ENCODE data around the gene KMO. TPM values are rescaled to one million over a fixed set of nuclear protein-coding genes. Genes with fewer than 3 reads are reported as not detected.

KMO gene
- total and polyA plus RNA-seq, 4 donors, result 10.2 to 37.3 (median 19.6) TPM

DNA sequence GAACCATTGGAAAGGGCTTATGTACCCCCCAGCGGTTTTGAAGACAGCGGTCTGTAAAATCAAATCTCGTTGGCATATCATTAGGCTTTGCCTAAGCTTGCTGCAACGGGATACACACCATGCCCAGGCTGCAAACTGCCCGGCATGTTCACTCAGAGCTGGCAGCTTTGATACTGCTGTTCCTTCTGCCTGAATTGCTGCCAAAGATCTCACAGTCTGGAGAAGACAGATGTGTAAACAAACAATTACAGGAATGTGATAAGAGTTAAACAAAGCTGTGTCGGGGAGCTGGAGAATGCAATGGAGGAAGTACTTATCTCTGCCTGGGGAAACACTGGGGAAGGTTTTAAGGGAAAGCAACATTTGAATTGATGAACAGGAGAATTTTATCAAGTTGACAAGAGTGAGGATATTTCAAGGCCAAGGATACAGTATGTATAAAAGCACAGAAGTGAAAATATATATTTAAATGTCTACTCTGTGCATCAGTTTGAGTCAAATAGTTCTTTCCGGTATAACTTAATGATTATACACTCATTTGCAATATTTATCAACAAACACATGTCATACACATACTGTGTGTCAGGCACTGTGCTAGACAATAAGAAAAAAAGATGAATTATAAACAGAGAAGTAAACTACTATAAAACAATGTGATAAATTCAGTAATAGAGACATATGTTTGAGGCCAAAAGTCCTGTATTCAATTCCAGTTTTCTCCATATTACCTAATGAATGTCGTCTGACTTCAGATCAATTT, 78.1 kb downstream of the KMO start:
- Histone ChIP-seq H3K36me3 (ENCODE audit: control insufficient read depth in 4 of 4, insufficient read depth in 3 of 4, low read depth in 1 of 4, low read length in 3 of 4) (no peaks in the 10 kb centered on the region), H3K9me3 (ENCODE audit: control insufficient read depth in 4 of 4, low read length in 3 of 4) (no peaks in the 10 kb centered on the region), H3K27me3 (ENCODE audit: control insufficient read depth in 4 of 4, insufficient read depth in 4 of 4, low read length in 3 of 4) (no peaks in the 10 kb centered on the region), H3K9ac (ENCODE audit: low read depth in 1 of 2, low read length in 2 of 2) (no peak overlapping the region), H3K4me3 (ENCODE audit: low read depth in 1 of 3, low read length in 3 of 3) (no peak overlapping the region), H3K27ac (ENCODE audit: low read depth in 1 of 2, low read length in 2 of 2) (peak overlapping the region in 1 of 2 donors; percentile 56), H3K4me1 (ENCODE audit: control insufficient read depth in 4 of 4, insufficient read depth in 4 of 4, low read length in 3 of 4) (peaks cover 8 to 28% (median 18%) of the 10 kb centered on the region in 4 donors)
- DNase-seq (ENCODE audit: low spot score), result no peak
- TF ChIP-seq, protein P1, sequence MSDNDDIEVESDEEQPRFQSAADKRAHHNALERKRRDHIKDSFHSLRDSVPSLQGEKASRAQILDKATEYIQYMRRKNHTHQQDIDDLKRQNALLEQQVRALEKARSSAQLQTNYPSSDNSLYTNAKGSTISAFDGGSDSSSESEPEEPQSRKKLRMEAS (IDR thresholded peaks at IDR 0.05), result peak; percentile 43
- TF ChIP-seq HNF4A (conservative IDR thresholded peaks at IDR 0.05), result peak; percentile 44 to 63
- TF ChIP-seq FOXA2 (IDR thresholded peaks at IDR 0.05), result peak; percentile 82
- peak; percentile 80 for TF ChIP-seq YY1 (IDR thresholded peaks at IDR 0.05)
- no peak for TF ChIP-seq EGR1 (IDR thresholded peaks at IDR 0.05; ENCODE audit: low read depth in 2 of 2)
- no peak for TF ChIP-seq NR2F2 (IDR thresholded peaks at IDR 0.05)
- TF ChIP-seq JUND (IDR thresholded peaks at IDR 0.05), result peak; percentile 35 to 57
- peak; percentile 54 to 65 for TF ChIP-seq RAD21 (IDR thresholded peaks at IDR 0.05)
- peak; percentile 66 for TF ChIP-seq SP1 (IDR thresholded peaks at IDR 0.05)
- TF ChIP-seq FOXA1 (IDR thresholded peaks at IDR 0.05), result peak; percentile 85
- peak; percentile 45 to 59 for TF ChIP-seq RXRA (IDR thresholded peaks at IDR 0.05)
- 14% methylated on average over 8 of the region's 8 CpGs for WGBS

DNA sequence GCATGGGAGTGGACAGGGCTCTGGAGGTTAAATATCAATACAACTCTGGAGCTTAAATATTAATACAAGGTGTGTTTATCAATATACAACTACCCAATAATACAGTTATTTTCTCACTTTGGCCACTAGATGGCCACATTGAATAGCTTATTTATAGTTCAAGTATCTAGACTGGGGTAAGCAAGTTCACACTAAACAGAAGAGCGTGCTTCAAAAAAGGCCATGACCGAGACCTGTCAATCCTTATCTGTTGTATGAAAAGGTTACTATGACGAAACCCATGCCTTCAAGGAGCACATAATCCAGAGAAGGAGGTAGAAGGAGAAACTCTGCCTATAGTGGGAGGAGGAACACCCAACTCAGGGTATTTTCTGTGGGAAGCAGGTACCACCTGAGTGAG, 78.9 kb downstream of the KMO start:
- peaks cover 8 to 35% (median 21%) of the 10 kb centered on the region in 4 donors for H3K4me1 ChIP-seq (ENCODE audit: control insufficient read depth in 4 of 4, insufficient read depth in 4 of 4, low read length in 3 of 4)
- H3K27me3 ChIP-seq (ENCODE audit: control insufficient read depth in 4 of 4, insufficient read depth in 4 of 4, low read length in 3 of 4), result no peaks in the 10 kb centered on the region
- TF ChIP-seq GABPA (IDR thresholded peaks at IDR 0.05 in 1 of 2, conservative IDR thresholded peaks at IDR 0.05 in 1 of 2) (no peak), RAD21 (IDR thresholded peaks at IDR 0.05) (peak; percentile 91 to 92), HNF4A (conservative IDR thresholded peaks at IDR 0.05) (peak; percentile 21 to 33), RXRA (IDR thresholded peaks at IDR 0.05) (peak; percentile 57 to 80), NR2F2 (IDR thresholded peaks at IDR 0.05) (no peak), TAF1 (conservative IDR thresholded peaks at IDR 0.05) (no peak), JUND (IDR thresholded peaks at IDR 0.05) (peak in 1 of 2 donors; percentile 13)
- TF ChIP-seq, protein P2, sequence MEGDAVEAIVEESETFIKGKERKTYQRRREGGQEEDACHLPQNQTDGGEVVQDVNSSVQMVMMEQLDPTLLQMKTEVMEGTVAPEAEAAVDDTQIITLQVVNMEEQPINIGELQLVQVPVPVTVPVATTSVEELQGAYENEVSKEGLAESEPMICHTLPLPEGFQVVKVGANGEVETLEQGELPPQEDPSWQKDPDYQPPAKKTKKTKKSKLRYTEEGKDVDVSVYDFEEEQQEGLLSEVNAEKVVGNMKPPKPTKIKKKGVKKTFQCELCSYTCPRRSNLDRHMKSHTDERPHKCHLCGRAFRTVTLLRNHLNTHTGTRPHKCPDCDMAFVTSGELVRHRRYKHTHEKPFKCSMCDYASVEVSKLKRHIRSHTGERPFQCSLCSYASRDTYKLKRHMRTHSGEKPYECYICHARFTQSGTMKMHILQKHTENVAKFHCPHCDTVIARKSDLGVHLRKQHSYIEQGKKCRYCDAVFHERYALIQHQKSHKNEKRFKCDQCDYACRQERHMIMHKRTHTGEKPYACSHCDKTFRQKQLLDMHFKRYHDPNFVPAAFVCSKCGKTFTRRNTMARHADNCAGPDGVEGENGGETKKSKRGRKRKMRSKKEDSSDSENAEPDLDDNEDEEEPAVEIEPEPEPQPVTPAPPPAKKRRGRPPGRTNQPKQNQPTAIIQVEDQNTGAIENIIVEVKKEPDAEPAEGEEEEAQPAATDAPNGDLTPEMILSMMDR (IDR thresholded peaks at IDR 0.05; ENCODE audit: low read depth, low read length, missing input control), result peak; percentile 62
- H3K36me3 ChIP-seq (ENCODE audit: control insufficient read depth in 4 of 4, insufficient read depth in 3 of 4, low read depth in 1 of 4, low read length in 3 of 4), result no peaks in the 10 kb centered on the region
- no peak for DNase-seq (ENCODE audit: low spot score)
- no peaks in the 10 kb centered on the region for H3K9me3 ChIP-seq (ENCODE audit: control insufficient read depth in 4 of 4, low read length in 3 of 4)
- no peak overlapping the region for H3K9ac ChIP-seq (ENCODE audit: low read depth in 1 of 2, low read length in 2 of 2)
- H3K4me3 ChIP-seq (ENCODE audit: low read depth in 1 of 3, low read length in 3 of 3), result no peak overlapping the region
- peak overlapping the region; percentile 17 for H3K27ac ChIP-seq (ENCODE audit: low read depth in 1 of 2, low read length in 2 of 2)
- 7% methylated on average over 3 of the region's 3 CpGs for WGBS

DNA sequence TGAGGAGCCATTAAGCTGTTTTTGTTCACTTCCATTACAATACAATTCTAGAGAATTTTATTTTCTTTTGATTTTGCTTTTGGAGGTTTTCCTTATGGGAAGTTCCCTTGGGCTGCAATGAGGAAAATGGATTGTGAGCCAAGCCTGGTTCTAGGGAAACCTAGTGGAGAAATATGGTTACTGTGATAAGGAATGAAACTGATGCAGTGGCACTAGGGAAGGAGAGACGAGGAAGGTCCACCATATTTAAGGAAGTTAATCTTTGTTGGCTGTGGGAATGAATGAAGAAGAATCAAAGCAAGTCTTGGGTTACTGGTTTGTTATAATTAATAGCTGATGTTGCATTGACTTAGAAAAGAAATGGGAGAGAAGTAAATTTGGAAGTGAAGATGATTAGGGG, 79.6 kb downstream of the KMO start:
- H3K4me1 ChIP-seq (ENCODE audit: control insufficient read depth in 4 of 4, insufficient read depth in 4 of 4, low read length in 3 of 4), result peaks cover 8 to 37% (median 22%) of the 10 kb centered on the region in 4 donors
- H3K27me3 ChIP-seq (ENCODE audit: control insufficient read depth in 4 of 4, insufficient read depth in 4 of 4, low read length in 3 of 4), result no peaks in the 10 kb centered on the region
- H3K9ac ChIP-seq (ENCODE audit: low read depth in 1 of 2, low read length in 2 of 2), result no peak overlapping the region
- H3K4me3 ChIP-seq (ENCODE audit: low read depth in 1 of 3, low read length in 3 of 3), result no peak overlapping the region
- H3K36me3 ChIP-seq (ENCODE audit: control insufficient read depth in 4 of 4, insufficient read depth in 3 of 4, low read depth in 1 of 4, low read length in 3 of 4), result no peaks in the 10 kb centered on the region
- 85% methylated on average over 1 of the region's 1 CpG for WGBS
- H3K9me3 ChIP-seq (ENCODE audit: control insufficient read depth in 4 of 4, low read length in 3 of 4), result no peaks in the 10 kb centered on the region
- no peak for DNase-seq (ENCODE audit: low spot score)
- peak overlapping the region in 1 of 2 donors; percentile 17 for H3K27ac ChIP-seq (ENCODE audit: low read depth in 1 of 2, low read length in 2 of 2)
- TF ChIP-seq RXRA (IDR thresholded peaks at IDR 0.05) (no peak), YY1 (IDR thresholded peaks at IDR 0.05) (no peak), HNF4A (conservative IDR thresholded peaks at IDR 0.05) (no peak), RAD21 (IDR thresholded peaks at IDR 0.05) (no peak)
- TF ChIP-seq, protein P2 (IDR thresholded peaks at IDR 0.05; ENCODE audit: low read depth, low read length, missing input control), result no peak
- TF ChIP-seq, protein P3, sequence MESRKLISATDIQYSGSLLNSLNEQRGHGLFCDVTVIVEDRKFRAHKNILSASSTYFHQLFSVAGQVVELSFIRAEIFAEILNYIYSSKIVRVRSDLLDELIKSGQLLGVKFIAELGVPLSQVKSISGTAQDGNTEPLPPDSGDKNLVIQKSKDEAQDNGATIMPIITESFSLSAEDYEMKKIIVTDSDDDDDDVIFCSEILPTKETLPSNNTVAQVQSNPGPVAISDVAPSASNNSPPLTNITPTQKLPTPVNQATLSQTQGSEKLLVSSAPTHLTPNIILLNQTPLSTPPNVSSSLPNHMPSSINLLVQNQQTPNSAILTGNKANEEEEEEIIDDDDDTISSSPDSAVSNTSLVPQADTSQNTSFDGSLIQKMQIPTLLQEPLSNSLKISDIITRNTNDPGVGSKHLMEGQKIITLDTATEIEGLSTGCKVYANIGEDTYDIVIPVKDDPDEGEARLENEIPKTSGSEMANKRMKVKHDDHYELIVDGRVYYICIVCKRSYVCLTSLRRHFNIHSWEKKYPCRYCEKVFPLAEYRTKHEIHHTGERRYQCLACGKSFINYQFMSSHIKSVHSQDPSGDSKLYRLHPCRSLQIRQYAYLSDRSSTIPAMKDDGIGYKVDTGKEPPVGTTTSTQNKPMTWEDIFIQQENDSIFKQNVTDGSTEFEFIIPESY (IDR thresholded peaks at IDR 0.05), result no peak
- TF ChIP-seq, protein P1 (IDR thresholded peaks at IDR 0.05), result no peak
